ENCODE results near the gene ARHGAP6.

The ARHGAP6 gene

GRCh38 chrX:11461201-11462001 is 204.3 kb downstream of the ARHGAP6 start:
- Histone ChIP-seq H3K4me3 (ENCODE audit: insufficient read length, low read depth) (no peak overlapping the region), H3K9ac (ENCODE audit: insufficient read length, low read depth) (no peak overlapping the region), H3K27me3 (ENCODE audit: insufficient read depth, insufficient read length) (no peaks in the 10 kb centered on the region), H3K4me1 (ENCODE audit: insufficient read depth, insufficient read length) (no peaks in the 10 kb centered on the region), H3K36me3 (ENCODE audit: insufficient read depth, insufficient read length, low read length) (no peaks in the 10 kb centered on the region), H3K9me3 (ENCODE audit: insufficient read depth, low read length) (no peaks in the 10 kb centered on the region)
- DNase-seq (ENCODE audit: low read depth, low spot score): no peak
- TF ChIP-seq ZNF274 (IDR thresholded peaks at IDR 0.05; ENCODE audit: low read depth, low read length): no peak
- TF ChIP-seq SUZ12 (IDR thresholded peaks at IDR 0.05; ENCODE audit: extremely low read depth, insufficient read depth, insufficient read length): no peak
- no peak for TF ChIP-seq YY1 (IDR thresholded peaks at IDR 0.05; ENCODE audit: insufficient read depth, insufficient read length)

- no peaks in the 10 kb centered on the region for H3K4me1 ChIP-seq (ENCODE audit: insufficient read depth, insufficient read length)
- no peaks in the 10 kb centered on the region for H3K36me3 ChIP-seq (ENCODE audit: insufficient read depth, insufficient read length, low read length)
- H3K9ac ChIP-seq (ENCODE audit: insufficient read length, low read depth): no peak overlapping the region
- no peaks in the 10 kb centered on the region for H3K27me3 ChIP-seq (ENCODE audit: insufficient read depth, insufficient read length)
- no peak overlapping the region for H3K4me3 ChIP-seq (ENCODE audit: insufficient read length, low read depth)
- H3K9me3 ChIP-seq (ENCODE audit: insufficient read depth, low read length): no peaks in the 10 kb centered on the region
- DNase-seq (ENCODE audit: low read depth, low spot score): no peak
- no peak for TF ChIP-seq YY1 (IDR thresholded peaks at IDR 0.05; ENCODE audit: insufficient read depth, insufficient read length)
- no peak for TF ChIP-seq SUZ12 (IDR thresholded peaks at IDR 0.05; ENCODE audit: extremely low read depth, insufficient read depth, insufficient read length)
- no peak for TF ChIP-seq ZNF274 (IDR thresholded peaks at IDR 0.05; ENCODE audit: low read depth, low read length)
These were observed 205.4 kb downstream of the ARHGAP6 start for GRCh38 chrX:11460347-11460746.

GRCh38 chrX:11458170-11458569 is 207.6 kb downstream of the ARHGAP6 start:
- Histone ChIP-seq H3K9ac (ENCODE audit: insufficient read length, low read depth) (no peak overlapping the region), H3K27me3 (ENCODE audit: insufficient read depth, insufficient read length) (no peaks in the 10 kb centered on the region), H3K4me3 (ENCODE audit: insufficient read length, low read depth) (no peak overlapping the region), H3K9me3 (ENCODE audit: insufficient read depth, low read length) (no peaks in the 10 kb centered on the region), H3K36me3 (ENCODE audit: insufficient read depth, insufficient read length, low read length) (no peaks in the 10 kb centered on the region), H3K4me1 (ENCODE audit: insufficient read depth, insufficient read length) (no peaks in the 10 kb centered on the region)
- DNase-seq (ENCODE audit: low read depth, low spot score): no peak
- TF ChIP-seq ZNF274 (IDR thresholded peaks at IDR 0.05; ENCODE audit: low read depth, low read length) (no peak), YY1 (IDR thresholded peaks at IDR 0.05; ENCODE audit: insufficient read depth, insufficient read length) (no peak)

GRCh38 chrX:11451151-11451550 is 214.6 kb downstream of the ARHGAP6 start:
- H3K27me3 ChIP-seq (ENCODE audit: insufficient read depth, insufficient read length): no peaks in the 10 kb centered on the region
- H3K36me3 ChIP-seq (ENCODE audit: insufficient read depth, insufficient read length, low read length): no peaks in the 10 kb centered on the region
- H3K4me1 ChIP-seq (ENCODE audit: insufficient read depth, insufficient read length): no peaks in the 10 kb centered on the region
- no peaks in the 10 kb centered on the region for H3K9me3 ChIP-seq (ENCODE audit: insufficient read depth, low read length)
- no peak for DNase-seq (ENCODE audit: low read depth, low spot score)
- TF ChIP-seq YY1 (IDR thresholded peaks at IDR 0.05; ENCODE audit: insufficient read depth, insufficient read length): no peak
- no peak for TF ChIP-seq ZNF274 (IDR thresholded peaks at IDR 0.05; ENCODE audit: low read depth, low read length)
- no peak for TF ChIP-seq SUZ12 (IDR thresholded peaks at IDR 0.05; ENCODE audit: extremely low read depth, insufficient read depth, insufficient read length)
- H3K9ac ChIP-seq (ENCODE audit: insufficient read length, low read depth): no peak overlapping the region
- H3K4me3 ChIP-seq (ENCODE audit: insufficient read length, low read depth): no peak overlapping the region

GRCh38 chrX:11450354-11450753 is 215.4 kb downstream of the ARHGAP6 start:
- Histone ChIP-seq H3K9me3 (ENCODE audit: insufficient read depth, low read length) (no peaks in the 10 kb centered on the region), H3K36me3 (ENCODE audit: insufficient read depth, insufficient read length, low read length) (no peaks in the 10 kb centered on the region), H3K27me3 (ENCODE audit: insufficient read depth, insufficient read length) (no peaks in the 10 kb centered on the region), H3K4me3 (ENCODE audit: insufficient read length, low read depth) (no peak overlapping the region), H3K9ac (ENCODE audit: insufficient read length, low read depth) (no peak overlapping the region), H3K4me1 (ENCODE audit: insufficient read depth, insufficient read length) (no peaks in the 10 kb centered on the region)
- no peak for TF ChIP-seq YY1 (IDR thresholded peaks at IDR 0.05; ENCODE audit: insufficient read depth, insufficient read length)
- no peak for TF ChIP-seq ZNF274 (IDR thresholded peaks at IDR 0.05; ENCODE audit: low read depth, low read length)
- TF ChIP-seq SUZ12 (IDR thresholded peaks at IDR 0.05; ENCODE audit: extremely low read depth, insufficient read depth, insufficient read length): no peak
- no peak for DNase-seq (ENCODE audit: low read depth, low spot score)

- Histone ChIP-seq H3K4me3 (ENCODE audit: insufficient read length, low read depth) (no peak overlapping the region), H3K9me3 (ENCODE audit: insufficient read depth, low read length) (no peaks in the 10 kb centered on the region), H3K9ac (ENCODE audit: insufficient read length, low read depth) (no peak overlapping the region), H3K36me3 (ENCODE audit: insufficient read depth, insufficient read length, low read length) (no peaks in the 10 kb centered on the region), H3K4me1 (ENCODE audit: insufficient read depth, insufficient read length) (no peaks in the 10 kb centered on the region), H3K27me3 (ENCODE audit: insufficient read depth, insufficient read length) (no peaks in the 10 kb centered on the region)
- TF ChIP-seq SUZ12 (IDR thresholded peaks at IDR 0.05; ENCODE audit: extremely low read depth, insufficient read depth, insufficient read length): no peak
- TF ChIP-seq ZNF274 (IDR thresholded peaks at IDR 0.05; ENCODE audit: low read depth, low read length): no peak
- no peak for TF ChIP-seq YY1 (IDR thresholded peaks at IDR 0.05; ENCODE audit: insufficient read depth, insufficient read length)
- DNase-seq (ENCODE audit: low read depth, low spot score): no peak
These were observed 216.1 kb downstream of the ARHGAP6 start for GRCh38 chrX:11449613-11450012.

GRCh38 chrX:11447418-11447817 is 218.3 kb downstream of the ARHGAP6 start:
- H3K4me1 ChIP-seq (ENCODE audit: insufficient read depth, insufficient read length): no peaks in the 10 kb centered on the region
- no peaks in the 10 kb centered on the region for H3K36me3 ChIP-seq (ENCODE audit: insufficient read depth, insufficient read length, low read length)
- no peaks in the 10 kb centered on the region for H3K9me3 ChIP-seq (ENCODE audit: insufficient read depth, low read length)
- no peak overlapping the region for H3K9ac ChIP-seq (ENCODE audit: insufficient read length, low read depth)
- no peak overlapping the region for H3K4me3 ChIP-seq (ENCODE audit: insufficient read length, low read depth)
- H3K27me3 ChIP-seq (ENCODE audit: insufficient read depth, insufficient read length): no peaks in the 10 kb centered on the region
- TF ChIP-seq ZNF274 (IDR thresholded peaks at IDR 0.05; ENCODE audit: low read depth, low read length) (no peak), SUZ12 (IDR thresholded peaks at IDR 0.05; ENCODE audit: extremely low read depth, insufficient read depth, insufficient read length) (no peak), YY1 (IDR thresholded peaks at IDR 0.05; ENCODE audit: insufficient read depth, insufficient read length) (no peak)
- no peak for DNase-seq (ENCODE audit: low read depth, low spot score)
